Right cardiac atrium (tissue), 5 donors: Measurements from ENCODE around the gene TNIP1. TPM values are rescaled to one million over a fixed set of nuclear protein-coding genes. Genes with fewer than 3 reads are reported as not detected.

Experiments
- ATAC-seq, 2 donors: fragments of 200-7000 bp; cut with Tn5 transposase; one replicate each; pipeline versions ENCODE4 v1.8.0 to v1.9.1; 2020; ENCODE audit warnings: moderate library complexity in 2 of 2, mild to moderate bottlenecking in 1 of 2
- DNase-seq, 3 donors: peaks; one replicate each; pipeline ENCODE4 v3.0.0-alpha.2; 2020
- H3K27ac ChIP-seq: one replicate; pipeline ENCODE4 v1.5.1; 2013; ENCODE audit warnings: mild to moderate bottlenecking, low read length, control low read depth, moderate library complexity
- H3K27me3 ChIP-seq: one replicate; pipeline ENCODE4 v1.6.1; 2013; ENCODE audit not compliant: control insufficient read depth, insufficient read depth
- H3K4me1 ChIP-seq: one replicate; pipeline ENCODE4 v1.6.1; 2013; ENCODE audit warnings: low read length; ENCODE audit not compliant: control insufficient read depth, insufficient read depth
- H3K4me3 ChIP-seq: one replicate; pipeline ENCODE4 v1.5.1; 2013; ENCODE audit warnings: low read length, control low read depth
- H3K9me3 ChIP-seq: one replicate; pipeline ENCODE4 v1.6.1; 2013; ENCODE audit warnings: low read length; ENCODE audit not compliant: control insufficient read depth
- WGBS: extraction: QIAGEN DNeasy Blood & Tissue Kit; methylation state at CpG from one replicate; pipeline ENCODE4 v1.1.7; 2013; 5-methylcytosine and 5-hydroxymethylcytosine counted together
- intact Hi-C, 4 donors: fragments of 100-400 bp; cut with DNase I; formaldehyde crosslinking; loops; one replicate each; pipeline versions ENCODE4 v1.11.0 to v1.14.0; 2022 to 2023
- polyA plus RNA-seq: library from polyadenylated mRNA; stranded (reverse); fragments of 200-250 nt; gene quantifications from one replicate; pipeline ENCODE4 v1.2.3, GENCODE V29; 2013
- total RNA-seq, 4 donors: library from RNA; stranded (reverse); fragmentation: NEBNext Ultra II Directional; extraction: Animal tissue kit (Norgen Biotek cat#: 25700); gene quantifications; one replicate each; pipeline ENCODE4 v1.2.1, GENCODE V29; 2021
- donor health status: healthy with polysubstance abuse.
- donor health status: DM: no; HTN: yes; CAD: no.
- donor health status: DM: no; HTN: no; CAD: no.
- donor health status: DM: no; HTN: yes; CAD: no; lungs with severe emphysema.
- donor health status: DM: yes; HTN: yes; CAD: no.

TNIP1 gene
- total and polyA plus RNA-seq, 5 donors = 71.5 to 98.2 (median 77.5) TPM

DNA sequence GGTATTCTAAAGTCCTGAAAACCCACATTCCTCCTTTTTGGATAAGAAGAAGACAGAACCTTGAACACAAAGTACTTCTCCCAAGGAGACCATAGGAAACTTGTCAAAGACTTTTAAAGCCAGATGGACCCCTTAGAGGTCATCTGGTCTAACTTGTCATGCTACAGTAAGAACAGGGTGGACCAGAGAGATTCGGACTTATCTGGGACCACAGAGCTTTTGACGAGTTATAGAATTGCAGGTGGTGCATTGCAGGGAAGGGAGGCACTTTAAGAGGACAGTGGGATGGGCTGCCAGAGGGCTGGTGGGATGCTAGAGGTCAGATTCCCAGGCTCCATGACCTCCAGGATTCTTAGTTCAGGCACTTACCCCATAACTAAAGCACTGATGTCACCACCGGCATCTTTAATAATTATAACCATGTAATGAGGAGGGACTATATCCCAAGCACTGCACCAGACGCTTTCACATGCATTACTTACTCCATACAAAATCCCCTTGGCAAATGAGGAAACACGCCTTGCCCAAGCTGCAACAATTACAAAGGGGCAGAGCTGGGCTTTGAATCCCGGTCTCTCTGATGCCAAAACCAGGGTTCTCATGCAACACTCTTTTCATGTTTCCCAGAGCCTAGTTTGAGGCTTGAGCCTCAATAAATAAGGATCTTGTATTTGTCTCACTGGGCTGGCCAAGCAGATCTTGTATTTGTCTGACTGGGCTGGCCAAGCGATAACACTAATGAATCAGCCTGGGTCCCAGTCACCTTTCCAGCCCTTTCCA, 73.2 kb downstream of the TNIP1 start:
- no peak for ATAC-seq
- H3K4me1 ChIP-seq = peaks cover 12% of the 10 kb centered on the region

DNA sequence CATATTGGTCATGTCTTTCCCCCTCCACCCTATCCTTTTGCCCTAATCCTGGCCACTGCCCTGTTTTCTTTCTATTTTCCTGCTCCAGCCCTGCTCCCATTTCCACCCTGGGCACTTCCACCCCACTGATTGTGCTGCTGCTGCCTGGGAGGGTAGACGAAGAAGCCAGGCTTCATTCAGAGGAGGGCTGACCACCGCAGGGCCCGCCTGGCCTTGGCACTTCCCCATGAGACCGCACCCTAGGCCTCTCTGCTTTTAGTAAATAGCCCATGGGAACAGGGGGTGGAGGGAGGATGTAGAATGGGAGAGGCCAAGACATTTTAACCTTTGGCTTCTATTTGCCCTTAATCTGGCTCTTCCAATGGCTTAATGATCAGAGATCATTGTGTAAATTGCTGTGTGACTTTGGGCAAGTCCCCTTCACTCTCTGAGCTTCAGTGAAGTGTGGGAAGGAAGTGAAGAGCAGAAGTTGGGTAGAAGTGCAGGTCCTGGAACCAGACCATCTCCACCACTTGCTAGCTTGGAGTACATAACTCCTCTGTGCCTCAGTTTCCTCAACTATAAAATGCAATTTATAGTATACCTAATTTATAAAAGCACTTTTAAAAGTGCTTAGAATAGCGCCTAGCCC, 74.0 kb downstream of the TNIP1 start:
- Histone ChIP-seq H3K9me3 (no peaks in the 10 kb centered on the region), H3K4me1 (peaks cover 12% of the 10 kb centered on the region), H3K4me3 (no peak overlapping the region), H3K27ac (peak overlapping the region; percentile 83), H3K27me3 (no peaks in the 10 kb centered on the region)
- intact Hi-C loops = no loop called here
- 63% methylated on average over 5 of the region's 5 CpGs for WGBS
- ATAC-seq (peak; percentile 19 to 56), DNase-seq (peak; percentile 50 to 83 (median 74))

More for the DNA sequence above, 73.2 kb downstream of the TNIP1 start:
- Histone ChIP-seq H3K27me3 (no peaks in the 10 kb centered on the region), H3K27ac (peak overlapping the region; percentile 83), H3K4me3 (no peak overlapping the region), H3K9me3 (no peaks in the 10 kb centered on the region)
- intact Hi-C loops = no loop called here
- 66% methylated on average over 7 of the region's 7 CpGs for WGBS
- DNase-seq = no peak

DNA sequence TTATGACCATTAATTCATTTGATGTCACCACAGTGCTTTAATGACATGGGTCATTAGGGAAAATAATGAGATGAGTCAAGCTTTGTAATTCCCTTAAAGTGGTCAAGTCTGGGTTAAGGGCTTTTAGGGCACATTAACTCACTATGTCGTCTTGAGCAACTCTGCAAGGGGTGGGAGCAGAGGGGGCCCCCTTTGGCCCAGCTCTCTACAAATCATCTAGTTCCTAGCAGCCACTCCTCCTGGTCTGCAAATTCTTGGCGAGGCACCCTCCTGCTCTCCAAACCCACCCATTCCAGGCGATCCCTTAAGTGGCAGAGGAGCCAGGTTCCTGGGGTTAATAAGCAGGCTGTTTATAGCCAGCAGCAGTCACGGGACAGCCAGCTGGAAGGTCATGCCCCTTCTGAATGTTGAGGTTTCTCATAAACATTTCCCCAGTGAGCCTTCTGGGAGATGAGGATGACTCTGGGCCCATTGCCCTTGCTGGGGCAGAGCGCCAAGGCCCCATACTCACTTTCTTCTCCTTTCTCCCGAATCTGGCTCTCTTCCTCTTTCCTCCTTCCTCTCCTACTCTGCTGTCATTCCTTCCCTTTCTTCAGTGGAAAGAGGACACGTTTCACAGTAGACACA, 74.8 kb downstream of the TNIP1 start:
- Histone ChIP-seq H3K4me1 (peaks cover 12% of the 10 kb centered on the region), H3K27ac (peak overlapping the region; percentile 83), H3K27me3 (no peaks in the 10 kb centered on the region), H3K9me3 (no peaks in the 10 kb centered on the region), H3K4me3 (no peak overlapping the region)
- ATAC-seq (peak; percentile 80 to 89), DNase-seq (peak; percentile 85 to 95 (median 92))
- intact Hi-C loops = no loop called here
- WGBS = 14% methylated on average over 7 of the region's 7 CpGs

DNA sequence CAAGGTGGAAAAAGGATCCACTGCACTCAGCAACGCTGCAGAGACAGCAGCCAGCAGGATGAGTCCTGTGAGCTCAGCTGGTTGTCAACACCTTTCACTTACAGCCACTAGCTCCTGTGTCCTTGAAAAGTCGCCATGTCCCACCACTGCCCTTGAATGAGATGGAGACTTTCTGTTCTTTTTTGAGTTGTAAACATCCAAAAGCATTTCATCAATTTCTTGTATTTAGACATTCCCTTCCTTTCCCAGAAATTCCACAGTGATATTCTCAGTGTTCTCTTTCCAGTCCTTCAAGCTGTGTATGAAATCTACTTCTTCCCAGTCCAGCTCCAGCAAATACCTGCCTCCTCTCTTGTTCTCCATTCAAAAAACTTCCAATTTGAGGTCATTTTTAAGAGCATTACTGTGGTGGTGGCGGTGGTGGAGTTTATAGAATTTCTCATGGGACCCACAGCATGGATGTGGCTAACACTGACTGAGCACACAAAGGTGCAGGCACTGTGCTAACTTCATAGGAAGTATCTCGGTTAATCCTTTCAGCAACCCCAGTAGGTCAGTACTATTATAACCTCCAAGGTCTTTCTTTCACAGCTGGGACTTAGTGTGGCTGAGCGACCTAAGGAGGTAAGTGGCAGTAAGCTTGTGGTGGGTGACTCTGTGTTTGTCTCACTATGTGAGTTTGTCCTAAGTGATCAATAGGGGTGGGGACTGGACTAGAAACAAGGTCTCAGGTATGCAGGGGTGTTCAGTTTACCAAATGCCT, 75.5 kb downstream of the TNIP1 start:
- Histone ChIP-seq H3K27ac (peak overlapping the region; percentile 83), H3K4me1 (peaks cover 12% of the 10 kb centered on the region), H3K9me3 (no peaks in the 10 kb centered on the region), H3K4me3 (no peak overlapping the region), H3K27me3 (no peaks in the 10 kb centered on the region)
- intact Hi-C loops = no loop called here
- 44% methylated on average over 5 of the region's 5 CpGs for WGBS
- DNase-seq (peak; percentile 41 to 85 (median 64)), ATAC-seq (peak; percentile 53 to 70)

DNA sequence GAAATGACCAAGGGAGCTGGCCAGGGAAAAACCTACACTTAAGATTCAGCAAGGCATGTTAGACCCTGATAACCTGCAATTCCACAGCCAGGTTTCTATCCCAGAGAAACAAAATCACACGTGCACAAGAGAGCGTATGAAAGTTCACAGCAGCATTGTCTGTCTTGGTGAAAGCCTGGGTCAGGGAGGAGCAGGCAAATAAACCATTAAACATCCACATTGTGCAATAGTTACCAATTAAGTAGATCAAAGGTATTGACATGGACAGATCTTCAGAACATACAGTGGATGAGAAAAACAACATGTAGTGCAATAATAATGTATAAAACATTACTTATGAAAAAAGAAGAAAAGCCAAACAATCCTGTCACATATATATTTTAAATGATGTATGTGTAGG, 76.3 kb downstream of the TNIP1 start:
- H3K4me1 ChIP-seq = peaks cover 13% of the 10 kb centered on the region

DNA sequence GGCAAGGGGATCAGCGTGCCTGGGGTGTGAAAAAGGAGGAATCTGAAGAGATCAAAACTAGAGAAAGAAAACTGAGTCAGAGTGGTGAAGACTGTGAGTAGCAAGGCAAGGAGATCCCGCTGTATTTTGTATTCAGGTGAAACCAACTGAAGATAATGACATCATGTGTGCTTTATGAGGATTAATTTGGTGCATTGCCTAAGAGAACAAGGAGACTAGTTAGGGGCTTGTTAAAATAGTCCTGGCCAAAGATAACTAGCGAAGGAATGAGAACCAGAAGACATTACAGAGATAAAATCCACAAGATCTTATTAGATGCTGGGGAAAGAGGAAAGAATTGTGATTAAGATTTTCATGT, 77.4 kb downstream of the TNIP1 start:
- 90% methylated on average over 3 of the region's 3 CpGs for WGBS
- DNase-seq (no peak), ATAC-seq (no peak)
- Histone ChIP-seq H3K27me3 (no peaks in the 10 kb centered on the region), H3K27ac (peak overlapping the region; percentile 54), H3K4me1 (peaks cover 15% of the 10 kb centered on the region), H3K9me3 (no peaks in the 10 kb centered on the region), H3K4me3 (no peak overlapping the region)
- intact Hi-C loops = loop anchor here (2.0 to 5.0 kb wide), 5 partner anchors 39 to 114 kb away; no protein-coding TSS in a partner anchor

More for the DNA sequence above, 76.3 kb downstream of the TNIP1 start:
- intact Hi-C loops = loop anchor here (5.0 kb wide), 4 partner anchors 38 to 113 kb away; no protein-coding TSS in a partner anchor
- Histone ChIP-seq H3K27ac (peak overlapping the region; percentile 42), H3K4me3 (no peak overlapping the region), H3K9me3 (no peaks in the 10 kb centered on the region), H3K27me3 (no peaks in the 10 kb centered on the region)
- 59% methylated on average over 2 of the region's 2 CpGs for WGBS
- ATAC-seq (no peak), DNase-seq (no peak)

DNA sequence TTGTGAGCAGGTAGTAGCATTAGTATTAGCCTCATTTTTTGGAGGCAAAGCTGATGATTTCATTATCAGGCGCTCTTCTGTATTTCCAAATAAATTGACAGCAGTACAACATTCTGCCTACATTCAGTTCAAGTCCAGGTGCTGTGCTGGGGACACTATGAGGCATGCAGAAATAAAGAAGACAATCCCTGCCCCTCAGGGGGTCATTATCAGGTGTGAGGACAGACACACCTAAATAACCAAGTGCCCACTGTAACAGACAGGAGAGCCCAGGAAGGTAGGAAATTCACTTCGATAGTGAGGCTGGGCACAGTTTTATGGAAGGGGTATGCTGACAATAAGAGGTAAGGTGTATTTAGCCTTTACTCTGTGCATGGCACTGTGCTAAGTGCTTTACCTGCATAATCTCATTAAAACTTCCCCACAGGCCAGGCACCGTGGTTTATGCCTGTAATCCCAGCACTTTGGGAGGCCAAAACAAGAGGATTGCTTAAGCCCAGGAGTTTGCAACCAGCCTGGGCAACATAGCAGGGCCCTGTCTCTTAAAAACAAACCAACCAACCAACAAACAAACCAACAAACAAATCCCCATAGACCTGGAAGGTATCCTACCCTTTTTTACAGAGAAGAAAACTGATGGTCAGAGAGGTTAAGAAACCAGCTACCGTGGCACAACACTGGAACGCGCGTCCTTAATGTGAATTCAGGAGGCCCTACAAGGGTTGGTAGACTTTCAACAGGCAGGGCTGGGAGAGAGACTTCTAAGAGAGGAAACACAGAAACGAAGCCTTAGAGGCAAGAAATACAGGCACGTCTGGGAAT, 77.9 kb downstream of the TNIP1 start:
- no peak overlapping the region for H3K4me3 ChIP-seq
- intact Hi-C loops = loop anchor here (2.0 to 5.0 kb wide), 5 partner anchors 39 to 114 kb away; no protein-coding TSS in a partner anchor
- ATAC-seq (no peak), DNase-seq (no peak)
- 82% methylated on average over 9 of the region's 9 CpGs for WGBS
- peak overlapping the region; percentile 54 for H3K27ac ChIP-seq
- H3K27me3 ChIP-seq = no peaks in the 10 kb centered on the region
- no peaks in the 10 kb centered on the region for H3K9me3 ChIP-seq
- H3K4me1 ChIP-seq = peaks cover 15% of the 10 kb centered on the region

DNA sequence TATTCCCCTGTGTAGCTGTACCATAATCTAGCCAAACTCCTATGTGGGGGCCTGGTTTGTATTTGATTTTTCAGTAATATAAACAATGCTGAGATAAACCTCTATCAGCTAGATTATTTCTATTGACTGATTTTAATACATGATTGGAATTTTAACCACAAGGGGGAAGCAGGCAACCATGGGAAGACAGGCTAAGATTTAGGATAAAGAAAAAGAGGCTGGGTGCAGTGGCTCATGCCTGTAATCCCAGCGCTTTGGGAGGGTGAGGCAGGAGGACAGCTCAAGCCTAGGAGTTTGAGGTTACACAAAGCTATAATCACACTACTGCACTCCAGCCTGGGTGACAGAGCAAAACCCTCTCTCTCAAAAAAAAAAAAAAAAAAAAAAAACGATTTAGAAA, 78.6 kb downstream of the TNIP1 start:
- Histone ChIP-seq H3K27me3 (no peaks in the 10 kb centered on the region), H3K4me1 (peaks cover 11% of the 10 kb centered on the region), H3K4me3 (no peak overlapping the region), H3K27ac (no peak overlapping the region), H3K9me3 (no peaks in the 10 kb centered on the region)
- 38% methylated on average over 2 of the region's 2 CpGs for WGBS
- ATAC-seq = peak in 1 of 2 donors; percentile 10
- DNase-seq = no peak
- intact Hi-C loops = loop anchor here (2.0 to 5.0 kb wide), 5 partner anchors 40 to 115 kb away; no protein-coding TSS in a partner anchor

DNA sequence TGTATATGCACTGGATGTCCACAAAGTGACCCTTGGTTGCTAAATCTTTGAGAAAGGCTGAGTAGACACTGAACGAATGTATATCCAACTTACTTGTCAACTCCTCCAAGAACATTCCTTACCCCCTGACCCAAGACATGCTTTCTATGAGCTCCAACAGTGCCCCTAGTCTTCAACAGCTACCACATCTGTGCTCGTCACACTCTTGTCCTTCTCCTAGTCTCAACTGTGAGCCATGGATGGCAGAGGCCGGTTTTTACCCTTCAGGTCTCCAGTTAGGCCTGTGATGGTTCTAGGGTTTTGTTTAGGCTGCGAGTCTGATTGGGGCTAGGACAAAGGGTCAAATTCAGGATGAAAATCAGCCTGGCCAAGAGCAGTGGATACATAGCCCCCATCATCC, 79.4 kb downstream of the TNIP1 start:
- no peak for ATAC-seq
- Histone ChIP-seq H3K4me1 (peaks cover 5% of the 10 kb centered on the region), H3K27ac (no peak overlapping the region), H3K27me3 (no peaks in the 10 kb centered on the region), H3K4me3 (no peak overlapping the region), H3K9me3 (no peaks in the 10 kb centered on the region)
- intact Hi-C loops = loop anchor here (5.0 kb wide), 4 partner anchors 41 to 116 kb away; no protein-coding TSS in a partner anchor
- no peak for DNase-seq
- 92% methylated on average over 4 of the region's 4 CpGs for WGBS
